HG03095 (cell line): Measurements from ENCODE around the gene MAGEA10.
"Not testable (repeated sequence)": the region's sequence is repeated elsewhere in the genome, so short reads cannot be mapped to it uniquely, and the experiment has no call there.

ENCODE experiments used
- ATAC-seq: cut with Tn5 transposase; IDR thresholded peaks from one replicate; pipeline ENCODE4 v1.9.1; 2021; ENCODE audit warnings: moderate library complexity; ENCODE audit not compliant: unreplicated experiment

Gene MAGEA10

DNA sequence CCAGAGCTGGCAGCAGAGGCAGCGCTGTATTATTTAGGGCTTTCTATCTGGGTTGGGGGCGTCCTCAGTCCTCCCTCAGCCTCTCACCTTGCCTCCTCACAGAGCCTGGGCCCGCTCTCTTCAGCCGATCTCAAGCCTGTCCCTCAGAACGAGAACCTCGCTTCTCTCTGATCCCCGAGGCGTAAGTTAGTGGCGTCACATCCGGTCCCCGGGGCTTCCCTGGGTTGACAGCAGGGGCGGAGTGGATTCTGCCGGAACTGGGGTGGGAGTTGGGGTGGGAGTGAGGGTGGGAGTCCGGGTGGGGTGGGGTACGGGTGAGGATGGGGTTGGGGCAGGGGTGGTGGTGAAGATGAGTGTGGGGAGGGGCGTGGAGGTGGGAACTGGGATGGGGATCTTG lies at the start of gene MAGEA10:
Gene MAGEA10, minus strand, starts transcription at position 190 of the 397 bp plus-strand sequence. CDS start 2,957 bp downstream, outside the sequence.
- ATAC-seq: no peak

GRCh38 chrX:152177497-152178269 lies 39.3 kb upstream of the MAGEA10 start:
- ATAC-seq: no peak

DNA sequence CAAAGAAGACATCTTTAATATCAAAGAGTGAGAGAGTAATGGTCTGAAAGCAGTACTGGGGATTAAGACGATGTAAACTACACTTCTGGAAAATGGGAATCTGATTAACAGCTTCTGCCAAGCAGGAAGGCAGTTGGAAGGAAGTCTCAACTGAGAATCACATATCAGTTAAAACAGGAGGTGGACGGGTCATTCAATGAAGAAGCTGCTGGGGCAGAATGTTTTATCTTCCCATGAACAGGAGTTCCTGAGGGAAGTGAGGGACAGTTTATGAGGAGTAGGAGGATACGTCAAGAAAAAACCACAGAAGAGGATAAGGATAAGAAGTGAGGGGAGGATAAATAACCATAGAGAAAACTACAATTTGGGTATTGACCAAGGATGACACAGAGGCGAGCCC lies 38.7 kb upstream of the MAGEA10 start:
- no peak for ATAC-seq

DNA sequence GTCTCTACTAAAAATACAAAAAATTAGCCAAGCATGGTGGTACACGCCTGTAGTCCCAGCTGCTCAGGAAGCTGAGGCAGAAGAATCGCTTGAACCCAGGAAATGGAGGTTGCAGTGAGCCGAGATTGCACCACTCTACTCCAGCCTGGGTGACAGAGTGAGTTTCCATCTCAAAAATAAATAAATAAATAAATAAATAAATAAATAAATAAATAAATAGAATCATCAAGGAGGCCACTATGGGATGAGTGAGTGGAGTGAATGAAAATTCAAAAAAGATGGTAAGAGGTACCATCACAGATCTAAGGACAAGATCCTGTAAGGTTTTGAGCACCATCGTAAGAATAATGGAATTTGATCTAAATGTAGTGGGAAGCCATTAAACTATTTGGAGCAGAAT lies 37.5 kb upstream of the MAGEA10 start:
- ATAC-seq: not testable (repeated sequence)

DNA sequence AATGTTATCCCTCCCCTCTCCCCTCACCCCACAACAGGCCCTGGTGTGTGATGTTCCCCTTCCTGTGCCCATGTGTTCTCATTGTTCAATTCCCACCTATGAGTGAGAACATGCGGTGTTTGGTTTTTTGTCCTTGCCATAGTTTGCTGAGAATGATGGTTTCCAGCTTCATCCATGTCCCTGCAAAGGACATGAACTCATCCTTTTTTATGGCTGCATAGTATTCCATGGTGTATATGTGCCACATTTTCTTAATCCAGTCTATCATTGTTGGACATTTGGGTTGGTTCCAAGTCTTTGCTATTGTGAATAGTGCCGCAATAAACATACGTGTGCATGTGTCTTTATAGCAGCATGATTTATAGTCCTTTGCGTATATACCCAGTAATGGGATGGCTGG lies 35.5 kb upstream of the MAGEA10 start:
- not testable (repeated sequence) for ATAC-seq

DNA sequence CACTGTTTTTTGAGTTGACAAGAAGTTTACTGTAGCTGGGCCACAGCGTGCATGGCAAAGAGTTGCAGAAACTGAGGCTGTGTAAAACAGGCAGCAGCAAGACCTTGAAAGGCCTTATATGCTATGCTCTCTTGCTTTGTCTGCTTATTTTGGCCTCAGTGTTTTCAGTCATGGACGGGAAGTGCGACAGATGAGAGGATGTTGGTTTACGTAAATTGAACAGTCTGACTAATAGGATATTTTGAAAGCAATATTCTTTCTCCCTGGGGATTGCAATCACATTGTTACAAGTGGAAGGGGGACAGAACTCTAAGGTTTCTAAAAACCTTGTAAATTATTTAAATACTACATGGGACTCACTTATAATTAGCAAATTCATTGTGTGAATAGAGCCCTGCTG lies 32.2 kb upstream of the MAGEA10 start:
- no peak for ATAC-seq

GRCh38 chrX:152165033-152165743 lies 26.8 kb upstream of the MAGEA10 start:
- ATAC-seq: no peak

DNA sequence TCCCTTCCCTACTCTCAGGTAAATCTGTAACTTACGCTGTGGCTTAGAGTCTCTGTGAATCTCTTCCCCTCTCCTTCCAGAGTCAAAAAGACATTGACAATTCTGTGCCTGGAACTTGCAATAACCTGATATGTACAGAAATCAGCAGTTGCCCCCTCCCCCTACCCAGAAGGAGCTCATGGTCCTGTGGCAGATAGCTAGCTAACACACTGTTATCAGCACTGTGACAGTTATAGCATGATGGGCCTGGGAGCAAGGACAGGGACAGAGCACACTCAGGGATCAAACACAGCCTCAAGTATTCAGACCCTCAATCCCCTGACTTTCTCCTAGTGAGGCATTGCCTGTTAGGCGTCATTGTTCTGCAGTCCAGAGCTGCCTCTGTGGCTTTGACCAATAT lies 18.7 kb upstream of the MAGEA10 start:
- ATAC-seq: no peak

GRCh38 chrX:152155766-152156310 lies 17.5 kb upstream of the MAGEA10 start:
- ATAC-seq: no peak

DNA sequence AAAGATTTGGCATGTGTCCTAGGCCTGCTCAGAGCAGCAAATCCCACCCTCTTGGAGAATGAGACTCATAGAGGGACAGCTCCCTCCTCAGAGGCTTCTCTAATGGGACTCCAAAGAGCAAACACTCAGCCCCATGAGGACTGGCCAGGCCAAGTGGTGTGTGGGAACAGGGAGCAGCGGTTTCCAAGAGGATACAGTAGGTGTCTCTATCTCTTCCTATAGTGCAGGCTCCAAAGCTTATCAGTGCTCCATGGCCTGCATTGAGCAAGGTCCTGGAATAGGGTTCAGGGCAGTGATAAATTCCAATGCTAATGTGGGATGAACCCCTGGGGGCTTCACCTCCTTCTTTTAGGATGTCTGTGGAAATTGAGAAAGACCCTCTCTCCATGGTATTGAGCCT lies 15.7 kb upstream of the MAGEA10 start:
- no peak for ATAC-seq

DNA sequence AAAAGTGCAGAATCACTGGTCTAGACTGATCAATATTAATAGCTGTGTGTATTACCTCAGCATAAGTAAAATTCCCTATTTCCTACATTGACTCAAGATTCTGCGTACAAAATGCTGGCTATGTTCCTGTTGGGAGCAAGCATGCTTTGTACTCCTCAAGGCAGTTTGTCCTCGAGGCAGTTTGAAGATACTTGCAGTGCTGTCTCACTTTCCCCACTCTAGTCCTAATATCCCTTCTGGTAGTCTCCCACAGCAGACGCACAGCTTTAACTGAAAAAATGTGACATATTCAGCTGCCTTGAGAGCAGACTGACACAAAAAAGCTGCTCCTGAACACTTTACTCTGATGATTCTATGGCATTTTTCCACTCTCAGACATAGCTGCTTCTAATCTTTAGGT lies 12.9 kb upstream of the MAGEA10 start:
- no peak for ATAC-seq

DNA sequence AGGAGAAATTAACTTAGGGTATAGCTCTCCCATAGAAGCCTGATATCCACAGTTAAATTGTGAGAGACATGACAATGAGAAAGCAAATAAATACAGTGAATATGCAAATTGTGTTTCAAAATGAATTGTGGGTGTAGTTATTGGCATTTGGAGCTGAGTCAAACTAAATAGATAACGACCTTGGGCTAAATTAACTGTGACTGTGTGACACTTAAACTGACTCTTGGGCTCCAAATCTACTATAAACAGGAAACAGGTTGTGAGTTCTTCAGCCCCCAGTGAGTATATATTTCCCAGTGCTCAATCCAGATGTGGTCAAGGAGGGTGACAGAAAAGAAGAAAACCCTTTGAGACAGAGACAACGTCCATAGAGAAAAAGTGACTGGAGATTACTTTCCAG lies 11.3 kb upstream of the MAGEA10 start:
- ATAC-seq: no peak

DNA sequence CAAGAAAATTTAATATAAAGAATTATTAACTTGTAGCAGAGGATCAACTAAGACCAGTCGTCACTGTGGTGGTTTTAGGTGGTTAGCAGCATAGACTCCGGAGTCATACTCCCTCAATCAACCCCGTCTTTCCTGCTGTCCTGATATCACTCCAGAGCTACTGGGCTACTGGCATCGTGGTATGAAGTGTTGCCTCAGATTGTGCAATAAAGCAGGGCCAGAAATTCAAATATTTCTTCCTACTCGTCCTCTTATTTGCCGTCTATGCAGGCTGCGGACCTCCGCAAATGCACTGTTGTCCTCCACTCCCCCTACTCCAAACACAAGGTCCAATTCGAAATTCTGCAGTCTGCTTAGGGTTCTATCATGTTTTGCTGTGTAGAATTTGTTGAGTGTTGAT lies 1.2 kb upstream of the MAGEA10 start:
- ATAC-seq: no peak

DNA sequence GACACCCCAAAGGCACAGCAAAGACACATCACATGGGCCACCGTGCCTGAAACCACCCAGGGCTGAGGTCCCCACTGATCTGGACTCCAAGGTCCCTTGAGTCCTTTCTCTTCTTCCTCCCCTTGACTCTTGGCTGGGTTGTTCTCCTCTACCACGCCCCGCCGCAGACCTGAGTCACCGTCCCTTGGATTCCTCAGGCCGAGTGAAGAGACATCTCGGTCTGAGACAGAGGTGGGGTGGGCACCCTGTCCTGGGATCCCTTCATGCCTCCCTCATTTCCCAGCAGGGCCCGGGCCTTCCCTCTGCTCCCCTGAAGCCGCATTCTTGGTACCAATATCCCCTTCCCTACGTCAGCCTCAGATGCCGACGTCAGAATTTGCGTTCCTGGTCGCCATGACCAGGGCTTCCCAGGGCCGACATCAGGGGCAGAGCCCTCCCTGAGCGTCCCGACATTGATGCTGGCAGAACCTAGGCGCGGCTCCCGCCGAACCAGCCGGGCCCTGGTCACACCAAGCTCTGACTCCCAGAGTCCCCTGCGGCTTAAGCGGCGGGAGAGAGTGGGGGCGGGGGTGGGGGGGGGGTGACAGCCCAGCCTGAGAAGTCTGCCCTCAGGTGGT lies 498 bp downstream of the MAGEA10 start:
- no peak for ATAC-seq

GRCh38 chrX:152136312-152136711 lies 2.1 kb downstream of the MAGEA10 start:
- no peak for ATAC-seq

GRCh38 chrX:152131525-152131924 lies 6.9 kb downstream of the MAGEA10 start:
- ATAC-seq: no peak

DNA sequence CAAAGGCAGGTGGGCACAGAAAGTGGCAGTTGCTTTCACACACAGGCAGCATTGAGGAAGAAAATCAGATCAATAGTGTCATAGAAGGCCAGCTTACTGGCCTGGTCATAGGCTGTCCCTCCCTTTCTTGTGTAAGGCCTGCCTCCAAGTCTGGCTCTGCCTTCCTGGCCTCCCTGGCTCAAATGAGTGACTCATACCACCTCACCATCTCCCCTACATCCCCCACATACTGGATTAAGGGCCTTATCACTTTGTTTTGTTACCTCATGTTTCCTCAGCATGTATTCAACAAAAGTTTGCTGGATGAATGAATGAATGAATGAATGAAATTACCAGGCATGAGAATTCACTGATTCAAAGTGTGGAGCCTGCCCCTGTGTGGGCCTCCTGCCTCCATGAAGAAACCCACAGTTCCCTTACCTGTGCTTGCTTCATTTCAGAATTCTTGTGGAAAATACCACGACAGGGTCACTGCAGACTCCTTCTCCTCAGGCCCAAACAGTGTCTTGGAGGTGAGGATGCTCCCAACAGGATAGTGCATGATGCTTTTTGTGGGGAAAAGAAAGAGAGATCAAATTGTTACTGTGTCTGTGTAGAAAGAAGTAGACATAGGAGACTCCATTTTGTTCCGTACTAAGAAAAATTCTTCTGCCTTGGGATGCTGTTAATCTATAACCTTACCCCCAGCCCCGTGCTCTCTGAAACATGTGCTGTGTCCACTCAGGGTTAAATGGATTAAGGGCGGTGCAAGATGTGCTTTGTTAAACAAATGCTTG lies 9.1 kb downstream of the MAGEA10 start:
- not testable (repeated sequence) for ATAC-seq

- no peak for ATAC-seq
Observed at GRCh38 chrX:152117305-152117704, 21.1 kb downstream of the MAGEA10 start.

- no peak for ATAC-seq
Observed at GRCh38 chrX:152108527-152108926, 29.9 kb downstream of the MAGEA10 start.

DNA sequence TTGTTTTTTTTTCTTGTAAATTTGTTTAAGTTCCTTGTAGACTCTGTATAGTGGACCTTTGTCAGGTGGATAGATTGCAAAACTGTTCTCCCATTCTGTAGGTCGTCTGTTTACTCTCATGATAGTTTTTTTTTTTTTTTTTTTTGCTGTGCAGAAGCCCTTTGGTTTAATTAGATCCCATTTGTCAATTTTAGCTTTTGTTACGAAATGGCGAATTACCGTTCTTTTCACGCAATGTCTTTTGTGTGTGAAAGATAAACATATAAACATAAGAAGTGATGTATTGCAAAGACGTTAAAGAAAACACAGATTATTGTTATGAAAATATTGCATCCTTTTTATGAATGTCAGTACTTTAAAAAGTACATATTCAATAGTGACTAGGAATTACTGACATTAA lies 34.5 kb downstream of the MAGEA10 start:
- no peak for ATAC-seq

- no peak for ATAC-seq
Observed at GRCh38 chrX:152086141-152086540, 52.2 kb downstream of the MAGEA10 start.
